Activated CD4-positive, alpha-beta T cell treated with anti-CD3 and anti-CD28 coated beads, Interleukin-2, amount 50 U/mL, for 4 hours (primary cell): ENCODE measurements around the gene PUM2.

Source experiments
- DNase-seq, 2 experiments: peaks; one replicate each; pipeline ENCODE4 v3.0.0-alpha.2; 2020

The PUM2 gene

GRCh38 chr2:20343128-20343527 lies 7.5 kb downstream of the PUM2 start:
- DNase-seq, result no peak

GRCh38 chr2:20339012-20339411 lies 11.6 kb downstream of the PUM2 start:
- DNase-seq, result no peak

GRCh38 chr2:20334605-20335203 lies 15.9 kb downstream of the PUM2 start:
- DNase-seq, result no peak

- no peak for DNase-seq
These were observed 16.9 kb downstream of the PUM2 start for GRCh38 chr2:20333738-20334137.

GRCh38 chr2:20330192-20330591 lies 20.5 kb downstream of the PUM2 start:
- no peak for DNase-seq

- DNase-seq, result no peak
These were observed 23.3 kb downstream of the PUM2 start for GRCh38 chr2:20327370-20327769.

- peak; percentile 43 to 48 for DNase-seq
These were observed 24.4 kb downstream of the PUM2 start for GRCh38 chr2:20326163-20326780.

- DNase-seq, result no peak
These were observed 27.9 kb downstream of the PUM2 start for GRCh38 chr2:20322527-20323300.

- DNase-seq, result no peak
These were observed 33.0 kb downstream of the PUM2 start for GRCh38 chr2:20317690-20318089.

GRCh38 chr2:20317197-20317596 lies 33.4 kb downstream of the PUM2 start:
- DNase-seq, result no peak

GRCh38 chr2:20314562-20315501 lies 35.8 kb downstream of the PUM2 start:
- no peak for DNase-seq

- no peak for DNase-seq
These were observed 37.0 kb downstream of the PUM2 start for GRCh38 chr2:20313659-20314058.

GRCh38 chr2:20309001-20309400 lies 41.6 kb downstream of the PUM2 start:
- DNase-seq, result no peak

GRCh38 chr2:20307311-20307710 lies 43.3 kb downstream of the PUM2 start:
- DNase-seq, result no peak

- no peak for DNase-seq
These were observed 46.2 kb downstream of the PUM2 start for GRCh38 chr2:20304411-20304810.

GRCh38 chr2:20303966-20304365 lies 46.7 kb downstream of the PUM2 start:
- no peak for DNase-seq

GRCh38 chr2:20302019-20302418 lies 48.6 kb downstream of the PUM2 start:
- DNase-seq, result no peak

- DNase-seq, result no peak
These were observed 50.0 kb downstream of the PUM2 start for GRCh38 chr2:20300656-20301055.

GRCh38 chr2:20299113-20299512 lies 51.5 kb downstream of the PUM2 start:
- no peak for DNase-seq

- no peak for DNase-seq
These were observed 56.4 kb downstream of the PUM2 start for GRCh38 chr2:20294231-20294630.

- no peak for DNase-seq
These were observed 57.7 kb downstream of the PUM2 start for GRCh38 chr2:20292984-20293383.

GRCh38 chr2:20291846-20292408 lies 58.7 kb downstream of the PUM2 start:
- no peak for DNase-seq

- DNase-seq, result no peak
These were observed 59.5 kb downstream of the PUM2 start for GRCh38 chr2:20291106-20291564.
